IMR-90 (cell line): Measurements from ENCODE around the gene EGFL7. TPM values are rescaled to one million over a fixed set of nuclear protein-coding genes. Genes with fewer than 3 reads are reported as not detected.

Experiments
- ATAC-seq: fragments of 200-7000 bp; cut with Tn5 transposase; 2 replicates; pipeline ENCODE4 v1.9.1; 2020; ENCODE audit warnings: low read depth, mild to moderate bottlenecking, moderate library complexity
- BruUV-seq: library from RNA; stranded (reverse); fragments of 400-500 nt; replicated peaks from 2 replicates; lab custom pipeline; 2021; lab: Mats Ljungman, UMichigan
- CTCF ChIA-PET: fragments of 300-600 bp; formaldehyde crosslinking; extraction: SDS; loops from one replicate; lab custom pipeline; 2021; ENCODE audit warnings: antibody characterized with exemption; lab: Yijun Ruan, JAX
- POLR2A ChIA-PET: fragments of 300-600 bp; sonication (Branson Sonifier 250); formaldehyde crosslinking; loops from one replicate; lab custom pipeline; 2022; ENCODE audit warnings: antibody characterized with exemption; ENCODE audit not compliant: unreplicated experiment; lab: Charles Lee
- DNase-seq: peaks from one replicate; pipeline ENCODE4 v3.0.0; 2013
- H2AFZ ChIP-seq: replicated peaks from 2 replicates; pipeline ENCODE3; 2013; ENCODE audit warnings: low read length, mild to moderate bottlenecking; ENCODE audit not compliant: poor library complexity
- H2AK5ac ChIP-seq: 2 replicates; pipeline ENCODE4 v1.6.1; 2013; ENCODE audit warnings: low read depth, low read length, inconsistent platforms
- H2AK9ac ChIP-seq: replicated peaks from 2 replicates; pipeline ENCODE3; 2013; ENCODE audit warnings: mild to moderate bottlenecking, low read depth, low read length, moderate library complexity; ENCODE audit not compliant: poor library complexity
- H2BK120ac ChIP-seq: 2 replicates; pipeline ENCODE4 v1.6.1; 2013; ENCODE audit warnings: low read depth, low read length, inconsistent platforms
- H2BK15ac ChIP-seq: 3 replicates; pipeline ENCODE4 v1.6.1; 2013; ENCODE audit warnings: low read depth, low read length, inconsistent platforms
- H2BK20ac ChIP-seq: 2 replicates; pipeline ENCODE4 v1.6.1; 2013; ENCODE audit warnings: low read depth, mild to moderate bottlenecking, inconsistent platforms, low read length, moderate library complexity
- H2BK5ac ChIP-seq: 2 replicates; pipeline ENCODE4 v1.6.1; 2013; ENCODE audit warnings: mild to moderate bottlenecking, low read depth, low read length, inconsistent platforms; ENCODE audit not compliant: poor library complexity, severe bottlenecking
- H3K14ac ChIP-seq: replicated peaks from 2 replicates; pipeline ENCODE4 v1.6.1; 2013; ENCODE audit warnings: low read depth, low read length, inconsistent platforms
- H3K18ac ChIP-seq: 2 replicates; pipeline ENCODE4 v1.6.1; 2013; ENCODE audit warnings: low read depth, low read length, control low read depth
- H3K23ac ChIP-seq: 2 replicates; pipeline ENCODE4 v1.6.1; 2013; ENCODE audit warnings: low read depth, low read length, inconsistent platforms
- H3K27ac ChIP-seq: 2 replicates; pipeline ENCODE4 v1.5.1; 2013; ENCODE audit warnings: mild to moderate bottlenecking, control low read depth, low read length; ENCODE audit not compliant: insufficient read depth
- H3K27me3 ChIP-seq: 2 replicates; pipeline ENCODE4 v1.6.1; 2013; ENCODE audit warnings: low read length; ENCODE audit not compliant: control insufficient read depth, insufficient read depth
- H3K36me3 ChIP-seq: 2 replicates; pipeline ENCODE4 v1.6.1; 2013; ENCODE audit warnings: low read length, mixed read lengths; ENCODE audit not compliant: control insufficient read depth, insufficient read depth
- H3K4ac ChIP-seq: 2 replicates; pipeline ENCODE4 v1.6.1; 2013; ENCODE audit warnings: low read depth, low read length, inconsistent platforms
- H3K4me1 ChIP-seq: 2 replicates; pipeline ENCODE4 v1.6.1; 2013; ENCODE audit warnings: low read length, mixed read lengths; ENCODE audit not compliant: control insufficient read depth, insufficient read depth
- H3K4me2 ChIP-seq: 2 replicates; pipeline ENCODE4 v1.6.1; 2013; ENCODE audit warnings: low read depth, mild to moderate bottlenecking, control low read depth, low read length, moderate library complexity
- H3K4me3 ChIP-seq: 2 replicates; pipeline ENCODE4 v1.5.1; 2013; ENCODE audit warnings: low read depth, mild to moderate bottlenecking, control low read depth, low read length, moderate library complexity; ENCODE audit not compliant: insufficient read depth
- H3K56ac ChIP-seq: 2 replicates; pipeline ENCODE4 v1.6.1; 2013; ENCODE audit warnings: low read length, inconsistent platforms; ENCODE audit not compliant: insufficient read depth; ENCODE audit errors: extremely low read depth
- H3K79me1 ChIP-seq, 2 experiments: 2 replicates each; pipeline ENCODE4 v1.6.1; 2013; ENCODE audit warnings: low read length in 2 of 2, inconsistent platforms in 1 of 2, low read depth in 1 of 2
- H3K9ac ChIP-seq: 2 replicates; pipeline ENCODE4 v1.6.1; 2013; ENCODE audit warnings: low read depth, low read length, control low read depth
- H3K9me1 ChIP-seq: 2 replicates; pipeline ENCODE4 v1.6.1; 2013; ENCODE audit warnings: low read length, inconsistent platforms; ENCODE audit not compliant: insufficient read depth
- H3K9me3 ChIP-seq: 2 replicates; pipeline ENCODE4 v1.6.1; 2013; ENCODE audit warnings: low read length; ENCODE audit not compliant: control insufficient read depth, insufficient read depth
- H4K20me1 ChIP-seq: 2 replicates; pipeline ENCODE4 v1.6.1; 2013; ENCODE audit warnings: low read length, inconsistent platforms; ENCODE audit not compliant: insufficient read depth
- H4K5ac ChIP-seq: 2 replicates; pipeline ENCODE4 v1.6.1; 2013; ENCODE audit warnings: mild to moderate bottlenecking, low read depth, low read length, control low read depth
- H4K8ac ChIP-seq, 2 experiments: 2 replicates each; pipeline ENCODE4 v1.6.1; 2013; ENCODE audit warnings: low read depth in 2 of 2, low read length in 2 of 2, control low read depth in 1 of 2, inconsistent platforms in 1 of 2
- H4K91ac ChIP-seq: 2 replicates; pipeline ENCODE4 v1.6.1; 2013; ENCODE audit warnings: low read depth, low read length, inconsistent platforms; ENCODE audit not compliant: insufficient read depth
- NFE2L2 ChIP-seq: fragments of 150-350 bp; IDR thresholded peaks from 2 replicates; pipeline ENCODE4 v1.6.1; 2016; ENCODE audit warnings: low read depth, mild to moderate bottlenecking, low read length
- RCOR1 ChIP-seq: IDR thresholded peaks from 2 replicates; pipeline ENCODE4 v1.6.1; 2012; ENCODE audit warnings: mild to moderate bottlenecking, low read length, improper control_type of control experiment; ENCODE audit not compliant: insufficient replicate concordance
- WGBS, 2 experiments: methylation state at CpG; one replicate each; pipeline versions ENCODE4 v1.1.5 to v1.1.7; 2013; ENCODE audit warnings: missing lambda C conversion rate in 2 of 2; ENCODE audit not compliant: insufficient read length in 1 of 2; ENCODE audit errors: extremely low coverage in 2 of 2; 5-methylcytosine and 5-hydroxymethylcytosine counted together
- dilution Hi-C: fragments of 300-500 bp; cut with HindIII; formaldehyde crosslinking; loops from one replicate; pipeline ENCODE4 v1.14.3; 2018; ENCODE audit warnings: low sequenced_read_pairs; ENCODE audit not compliant: unreplicated experiment
- in situ Hi-C: fragments of 300-500 bp; cut with MboI; formaldehyde crosslinking; loops from 3 replicates; pipeline ENCODE4 v1.14.3; 2019; ENCODE audit warnings: low sequenced_read_pairs, inconsistent platforms, mixed read lengths
- intact Hi-C: fragments of 100-400 bp; cut with micrococcal nuclease; formaldehyde crosslinking; loops from 2 replicates; pipeline ENCODE4 v1.10.0; 2022
- polyA plus RNA-seq, 3 experiments: library from polyadenylated mRNA; depleted of rRNA; stranded (reverse); fragments of >200 nt; gene quantifications; 2 replicates each; pipeline ENCODE4 v1.2.3, GENCODE V29; 2012; ENCODE audit warnings: low replicate concordance in 1 of 3
- total RNA-seq: library from RNA; depleted of rRNA; stranded (reverse); fragments of >200 nt; gene quantifications from 2 replicates; pipeline ENCODE4 v1.2.3, GENCODE V29; 2012

EGFL7 gene
- total and polyA plus RNA-seq, 2 of the 4 experiments (the other 2 are of a cell fraction): 2.2 to 10.4 TPM

- Histone ChIP-seq H3K9me3 (no peaks in the 10 kb centered on the region), H2BK20ac (no peak overlapping the region), H3K23ac (no peak overlapping the region), H2BK15ac (no peak overlapping the region), H2BK5ac (no peak overlapping the region), H3K27ac (no peak overlapping the region), H3K14ac (no peak overlapping the region), H2BK120ac (no peak overlapping the region), H4K91ac (no peak overlapping the region), H2AK9ac (no peak overlapping the region), H4K8ac (no peak overlapping the region), H3K56ac (no peak overlapping the region), H3K27me3 (peaks cover under 1% of the 10 kb centered on the region; the same call in 1 of the 2 replicates), H2AFZ (no peak overlapping the region), H3K4me2 (no peak overlapping the region), H4K20me1 (peaks cover 9% of the 10 kb centered on the region; the same call in 1 of the 2 replicates), H3K9ac (no peak overlapping the region), H3K4me3 (no peak overlapping the region), H3K4me1 (peaks cover 3% of the 10 kb centered on the region; the same call in 1 of the 2 replicates), H4K5ac (no peak overlapping the region), H3K36me3 (no peaks in the 10 kb centered on the region), H3K18ac (no peak overlapping the region), H2AK5ac (no peak overlapping the region), H3K9me1 (peaks cover 6% of the 10 kb centered on the region; the same call in 1 of the 2 replicates), H3K79me1 (no peaks in the 10 kb centered on the region; a peak in 1 of 4 replicates), H3K4ac (no peak overlapping the region)
- DNase-seq (no peak), ATAC-seq (no peak)
- ChIA-PET POLR2A (no interaction called here), CTCF (no interaction called here)
- in situ Hi-C loops (no loop called here), dilution Hi-C loops (no loop called here), intact Hi-C loops (no loop called here)
- no peak for TF ChIP-seq RCOR1
- TF ChIP-seq NFE2L2: no peak
- 80% methylated on average over 1 of the region's 17 CpGs; no CpG with 5 or more reads in 1 of the 2 experiments for WGBS, 2 experiments
- no TSS peak for BruUV-seq
Measured at GRCh38 chr9:136627703-136628102, 35.0 kb upstream of the EGFL7 start.
